Activated CD4-positive, alpha-beta T cell treated with anti-CD3 and anti-CD28 coated beads, Interleukin-2, amount 50 U/mL, for 1 hour (primary cell): ENCODE measurements around the gene TRIM63.

Experiments used
- DNase-seq: peaks from one replicate; pipeline ENCODE4 v3.0.0-alpha.2; 2020

TRIM63 gene

DNA sequence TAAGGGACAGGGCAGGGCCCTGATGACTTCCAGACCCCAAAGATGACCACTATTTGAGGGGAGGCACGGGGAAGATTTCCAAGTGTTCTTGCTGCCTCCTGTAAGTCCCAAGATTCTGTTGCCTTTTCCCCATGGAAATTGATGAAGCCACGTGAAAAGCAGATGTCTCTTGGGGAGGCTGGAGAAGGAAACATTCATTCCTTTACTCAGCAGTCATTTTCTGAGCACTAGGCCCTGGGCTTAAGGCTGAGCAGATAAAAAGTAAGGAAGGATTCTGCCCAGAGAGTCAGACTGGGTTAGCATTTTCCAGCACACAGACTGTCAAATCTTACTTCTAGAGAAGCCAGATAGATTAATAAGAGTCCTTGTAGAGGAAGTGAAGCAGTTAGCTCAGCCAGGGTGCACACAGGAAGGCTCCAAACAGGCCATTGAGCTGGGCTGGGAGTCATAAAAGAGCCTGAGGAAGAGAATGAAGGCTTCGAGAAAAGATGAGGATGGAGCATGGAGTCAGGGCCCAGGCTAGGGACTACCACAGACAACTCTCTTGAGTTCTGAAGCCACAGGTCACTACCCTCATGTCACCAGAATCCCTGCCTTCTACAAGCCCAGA is 35.7 kb downstream of the TRIM63 start:
- DNase-seq, result no peak

DNA sequence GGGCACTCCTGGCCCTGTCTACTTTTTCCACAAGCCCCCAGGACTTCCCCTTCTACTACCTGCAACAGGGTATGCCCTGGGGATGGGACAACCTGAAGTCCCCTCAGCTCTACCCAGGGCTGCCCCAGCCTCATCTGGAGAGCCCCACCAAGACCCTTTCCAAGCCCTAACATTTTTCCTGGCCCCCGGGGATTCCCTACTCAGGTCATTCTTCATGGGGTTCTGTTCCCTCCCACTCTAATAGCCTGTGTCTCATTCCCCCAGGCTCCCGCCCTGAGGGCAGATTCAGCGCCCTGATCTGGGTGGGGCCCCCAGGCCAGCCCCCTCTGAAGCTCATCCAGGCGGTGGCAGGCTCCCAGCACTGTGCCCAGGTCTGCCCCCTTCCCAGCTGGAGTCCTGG is 36.2 kb downstream of the TRIM63 start:
- no peak for DNase-seq

DNA sequence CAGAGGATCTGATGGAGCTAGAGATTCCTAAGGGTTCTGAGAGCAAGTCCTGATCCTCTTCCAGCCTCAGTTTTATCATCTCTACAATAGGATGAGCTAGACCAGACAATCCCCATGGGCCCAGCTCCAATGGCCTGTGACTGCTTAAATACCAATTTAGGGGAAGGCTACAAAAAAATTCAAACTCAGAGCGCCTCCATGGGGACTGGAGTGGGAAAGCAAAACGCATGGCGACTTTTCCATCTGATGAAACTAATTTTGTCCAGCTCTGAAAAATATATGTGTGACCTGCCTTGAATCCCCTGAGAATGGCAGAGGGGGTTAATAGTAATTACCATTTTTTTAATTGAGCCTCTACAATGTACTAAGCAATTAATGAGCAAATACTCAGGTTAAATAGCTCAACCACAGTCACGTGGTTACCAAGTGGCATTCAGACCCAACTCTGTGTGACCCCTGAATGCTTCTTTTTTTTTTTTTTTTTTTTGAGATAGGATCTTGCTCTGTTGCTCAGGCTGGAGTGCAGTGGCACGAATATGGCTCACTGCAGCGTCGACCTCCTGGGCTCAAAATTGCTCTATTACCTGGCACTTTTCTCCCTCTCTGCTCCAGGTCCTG is 37.5 kb downstream of the TRIM63 start:
- DNase-seq, result no peak

GRCh38 chr1:26029054-26029863 is 38.2 kb downstream of the TRIM63 start:
- DNase-seq, result no peak

GRCh38 chr1:26028490-26028980 is 38.9 kb downstream of the TRIM63 start:
- no peak for DNase-seq

- no peak for DNase-seq
Observed at GRCh38 chr1:26027716-26028489, 39.5 kb downstream of the TRIM63 start.

GRCh38 chr1:26025517-26025916 is 41.9 kb downstream of the TRIM63 start:
- DNase-seq, result no peak

- DNase-seq, result no peak
Observed at GRCh38 chr1:26025060-26025459, 42.4 kb downstream of the TRIM63 start.

- DNase-seq, result no peak
Observed at GRCh38 chr1:26023826-26024225, 43.6 kb downstream of the TRIM63 start.

GRCh38 chr1:26023009-26023408 is 44.4 kb downstream of the TRIM63 start:
- no peak for DNase-seq

- DNase-seq, result no peak
Observed at GRCh38 chr1:26022404-26022779, 45.0 kb downstream of the TRIM63 start.

DNA sequence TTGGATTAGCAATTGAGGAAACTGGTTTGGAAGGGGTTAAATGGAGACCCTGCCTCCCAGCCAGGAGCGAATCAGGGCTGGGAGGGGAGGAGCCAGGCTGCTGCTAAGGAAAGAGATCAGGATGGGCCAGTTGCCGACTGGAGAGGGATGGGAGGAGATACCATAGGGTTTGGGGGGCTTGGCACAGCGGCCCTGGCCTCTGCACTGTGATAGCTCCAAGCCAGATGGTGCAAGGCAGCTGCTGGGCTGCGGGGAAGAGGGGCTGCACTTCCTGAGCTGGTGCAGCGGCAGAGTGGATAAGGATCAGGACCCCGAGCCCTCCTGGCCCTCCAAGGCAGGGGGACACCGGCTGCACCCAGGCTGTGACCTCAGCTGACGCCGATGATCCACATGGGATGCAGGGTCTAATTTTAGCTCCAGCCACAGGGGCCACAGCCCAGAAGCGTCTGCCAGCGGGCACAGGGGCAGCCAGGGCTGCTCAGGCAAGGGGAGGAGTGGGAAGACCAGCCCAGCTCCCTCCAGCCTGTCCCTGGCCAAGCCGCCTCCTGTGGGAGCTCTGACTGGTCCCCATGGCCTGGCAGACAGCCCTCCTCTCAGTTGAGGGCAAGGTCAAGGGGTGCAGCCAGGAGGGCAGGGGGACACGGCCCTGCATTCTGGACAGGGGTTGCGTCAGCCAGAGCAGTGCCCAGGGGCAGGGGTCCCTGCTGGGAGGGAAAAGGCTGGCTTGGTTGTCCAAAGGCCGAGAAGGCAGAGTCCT is 45.6 kb downstream of the TRIM63 start, which contains the start of gene EXTL1:
Gene EXTL1, plus strand, starts transcription at position 129 of the 757 bp plus-strand sequence. CDS start 872 bp downstream, outside the sequence.
- DNase-seq, result no peak

GRCh38 chr1:26020941-26021646 is 46.3 kb downstream of the TRIM63 start:
- no peak for DNase-seq

- DNase-seq, result no peak
Observed at GRCh38 chr1:26020330-26020768, 47.1 kb downstream of the TRIM63 start.

GRCh38 chr1:26019641-26020315 is 47.7 kb downstream of the TRIM63 start:
- DNase-seq, result no peak

DNA sequence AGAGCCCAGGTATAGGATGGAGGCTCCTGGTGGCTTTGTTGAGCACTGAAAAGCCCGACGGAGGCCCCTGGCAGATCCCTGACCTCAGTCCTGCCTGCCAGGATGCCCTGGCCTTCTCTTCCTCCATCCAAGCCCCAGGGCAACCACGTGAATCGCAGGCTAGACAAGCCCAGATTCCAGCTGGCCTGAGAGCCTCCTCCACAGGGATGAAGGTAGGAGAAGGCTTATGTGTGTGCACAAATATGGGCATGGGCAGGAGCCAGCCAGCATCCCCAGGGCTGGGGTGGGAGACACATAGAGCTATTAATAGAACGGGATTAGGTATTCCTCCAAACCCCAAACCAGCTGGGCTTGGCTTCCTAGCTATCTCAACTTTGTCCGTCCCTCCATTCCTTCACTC is 49.8 kb downstream of the TRIM63 start:
- no peak for DNase-seq

GRCh38 chr1:26016953-26017545 is 50.4 kb downstream of the TRIM63 start:
- no peak for DNase-seq

DNA sequence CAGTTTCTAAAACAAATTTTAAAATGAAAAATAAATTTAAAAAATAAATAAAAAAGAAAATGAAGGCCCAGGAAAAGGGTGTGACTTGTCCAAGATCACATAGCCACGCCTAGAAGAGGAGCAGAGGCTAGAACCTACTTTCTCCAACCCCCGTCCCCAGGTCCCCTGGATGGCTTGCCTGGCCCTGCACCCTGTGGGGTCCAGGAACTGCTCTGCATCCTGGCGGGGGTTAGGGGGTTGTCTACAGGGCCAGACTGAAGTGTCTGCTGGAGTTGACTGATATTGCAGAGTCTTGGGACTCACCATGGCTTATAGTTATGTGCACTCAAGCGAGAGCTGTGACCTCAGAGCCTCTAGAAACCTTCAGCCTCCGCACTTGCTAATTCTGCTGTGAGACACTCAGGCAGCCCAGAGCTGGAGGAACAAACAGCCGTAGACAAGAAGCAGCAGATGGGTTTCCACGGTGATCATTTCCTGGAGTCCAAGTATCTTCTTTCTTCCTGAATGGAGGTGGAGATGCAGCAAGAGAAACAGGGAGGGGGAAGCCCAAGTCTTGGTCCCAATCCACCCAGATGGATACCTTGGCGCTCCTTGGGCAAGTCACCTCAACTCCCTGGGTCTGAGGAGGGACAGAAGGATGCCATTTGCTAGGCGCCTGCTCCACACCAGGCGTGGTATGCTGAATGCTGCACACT is 51.0 kb downstream of the TRIM63 start:
- DNase-seq, result no peak

GRCh38 chr1:26015358-26015757 is 52.1 kb downstream of the TRIM63 start:
- no peak for DNase-seq

DNA sequence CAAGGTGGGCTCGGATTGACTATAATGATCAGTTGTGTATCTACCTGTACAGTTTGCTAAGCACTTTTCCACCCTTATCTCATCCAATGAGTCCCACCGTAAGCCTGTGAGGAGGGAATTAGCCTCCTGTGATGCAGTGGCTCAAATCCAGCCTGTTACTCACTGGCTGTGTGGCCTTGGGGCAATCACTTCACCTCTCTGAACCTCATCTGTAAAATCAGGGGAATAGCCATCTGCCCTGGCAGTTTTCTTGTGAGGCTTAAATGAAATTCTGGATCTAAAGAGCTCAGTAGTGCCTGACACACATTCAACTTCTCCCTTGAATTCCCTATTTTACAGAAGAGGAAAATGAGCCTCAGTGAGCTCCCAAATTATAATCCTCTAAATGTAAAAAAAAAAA is 53.3 kb downstream of the TRIM63 start:
- DNase-seq, result no peak
